ENCODE measurements around the gene L3MBTL4. TPM values are rescaled to one million over a fixed set of nuclear protein-coding genes. Genes with fewer than 3 reads are reported as not detected.

Gene L3MBTL4
- total RNA-seq, 2 donors from 2014 or later, result 4.6 to 7.2 TPM

GRCh38 chr18:5918205-5918858 lies 496.4 kb downstream of the L3MBTL4 start:
- H3K27me3 Mint-ChIP-seq (ENCODE audit: insufficient read depth), result no peaks in the 10 kb centered on the region
- Histone ChIP-seq H3K4me1 (ENCODE audit: control insufficient read depth, insufficient read depth, low read length) (no peaks in the 10 kb centered on the region), H3K27ac (ENCODE audit: low read depth, low read length) (no peak overlapping the region), H3K27me3 (ENCODE audit: control insufficient read depth, insufficient read depth, low read length, poor library complexity, severe bottlenecking) (no peaks in the 10 kb centered on the region), H3K9ac (ENCODE audit: extremely low read depth, low read length, poor library complexity, severe bottlenecking) (no peak overlapping the region), H3K9me3 (ENCODE audit: control insufficient read depth, low read length) (no peaks in the 10 kb centered on the region), H3K4me3 (ENCODE audit: low read length) (no peak overlapping the region), H3K36me3 (ENCODE audit: control insufficient read depth, insufficient read depth, low read length) (no peaks in the 10 kb centered on the region)
- no peak overlapping the region for H3K4me3 Mint-ChIP-seq
- 86 to 100% methylated on average over 1 to 3 of the region's 3 CpGs for WGBS, 2 experiments (ENCODE audit: insufficient coverage in 1 of 2, insufficient read length in 1 of 2)
- H3K9me3 Mint-ChIP-seq, result no peaks in the 10 kb centered on the region
- TF ChIP-seq CTCF (conservative IDR thresholded peaks at IDR 0.05), result no peak
- no peaks in the 10 kb centered on the region for H3K36me3 Mint-ChIP-seq (ENCODE audit: low read depth)
- peaks cover 4% of the 10 kb centered on the region for H3K4me1 Mint-ChIP-seq
- DNase-seq, result no peak
- H3K27ac Mint-ChIP-seq, result no peak overlapping the region

- Histone ChIP-seq H3K36me3 (ENCODE audit: control insufficient read depth, insufficient read depth, low read length) (no peaks in the 10 kb centered on the region), H3K27ac (ENCODE audit: low read depth, low read length) (no peak overlapping the region), H3K4me1 (ENCODE audit: control insufficient read depth, insufficient read depth, low read length) (no peaks in the 10 kb centered on the region), H3K9me3 (ENCODE audit: control insufficient read depth, low read length) (no peaks in the 10 kb centered on the region), H3K4me3 (ENCODE audit: low read length) (no peak overlapping the region), H3K27me3 (ENCODE audit: control insufficient read depth, insufficient read depth, low read length, poor library complexity, severe bottlenecking) (no peaks in the 10 kb centered on the region), H3K9ac (ENCODE audit: extremely low read depth, low read length, poor library complexity, severe bottlenecking) (no peak overlapping the region)
- DNase-seq, result no peak
- no peak overlapping the region for H3K27ac Mint-ChIP-seq
- H3K4me3 Mint-ChIP-seq, result no peak overlapping the region
- H3K9me3 Mint-ChIP-seq, result no peaks in the 10 kb centered on the region
- no peaks in the 10 kb centered on the region for H3K36me3 Mint-ChIP-seq (ENCODE audit: low read depth)
- TF ChIP-seq CTCF (conservative IDR thresholded peaks at IDR 0.05), result no peak
- no peaks in the 10 kb centered on the region for H3K27me3 Mint-ChIP-seq (ENCODE audit: insufficient read depth)
- 94 to 96% methylated on average over 4 to 5 of the region's 5 CpGs for WGBS, 2 experiments (ENCODE audit: insufficient coverage in 1 of 2, insufficient read length in 1 of 2)
- H3K4me1 Mint-ChIP-seq, result peaks cover 7% of the 10 kb centered on the region
Observed at GRCh38 chr18:5914951-5915350, 499.8 kb downstream of the L3MBTL4 start.

GRCh38 chr18:5914016-5914415 lies 500.7 kb downstream of the L3MBTL4 start:
- WGBS, 2 experiments (ENCODE audit: insufficient coverage in 1 of 2, insufficient read length in 1 of 2), result 73 to 100% methylated on average over 1 of the region's 1 CpG

More at GRCh38 chr18:5914016-5914415, 500.7 kb downstream of the L3MBTL4 start:
- H3K36me3 Mint-ChIP-seq (ENCODE audit: low read depth), result no peaks in the 10 kb centered on the region
- no peak for DNase-seq
- H3K27me3 Mint-ChIP-seq (ENCODE audit: insufficient read depth), result no peaks in the 10 kb centered on the region
- H3K4me3 Mint-ChIP-seq, result no peak overlapping the region
- Histone ChIP-seq H3K4me1 (ENCODE audit: control insufficient read depth, insufficient read depth, low read length) (no peaks in the 10 kb centered on the region), H3K9me3 (ENCODE audit: control insufficient read depth, low read length) (no peaks in the 10 kb centered on the region), H3K4me3 (ENCODE audit: low read length) (no peak overlapping the region), H3K27me3 (ENCODE audit: control insufficient read depth, insufficient read depth, low read length, poor library complexity, severe bottlenecking) (no peaks in the 10 kb centered on the region), H3K9ac (ENCODE audit: extremely low read depth, low read length, poor library complexity, severe bottlenecking) (no peak overlapping the region), H3K36me3 (ENCODE audit: control insufficient read depth, insufficient read depth, low read length) (no peaks in the 10 kb centered on the region), H3K27ac (ENCODE audit: low read depth, low read length) (no peak overlapping the region)
- no peak overlapping the region for H3K27ac Mint-ChIP-seq
- H3K4me1 Mint-ChIP-seq, result peaks cover 7% of the 10 kb centered on the region
- no peak for TF ChIP-seq CTCF (conservative IDR thresholded peaks at IDR 0.05)
- H3K9me3 Mint-ChIP-seq, result no peaks in the 10 kb centered on the region
